B cell (primary cell): ENCODE data around the gene NEGR1.

Source experiments
- EZH2 ChIP-seq: IDR thresholded peaks from 2 replicates; pipeline ENCODE4 v1.6.1; 2012; ENCODE audit warnings: borderline replicate concordance, low read depth, mild to moderate bottlenecking, moderate library complexity, low read length; ENCODE audit not compliant: insufficient read depth, poor library complexity, severe bottlenecking
- TF ChIP-seq, protein P1 (sequence below): fragments of 200-600 bp; IDR thresholded peaks from one replicate; pipeline ENCODE4 v1.8.0; 2022; ENCODE audit warnings: antibody characterized with exemption, mild to moderate bottlenecking

DNA sequence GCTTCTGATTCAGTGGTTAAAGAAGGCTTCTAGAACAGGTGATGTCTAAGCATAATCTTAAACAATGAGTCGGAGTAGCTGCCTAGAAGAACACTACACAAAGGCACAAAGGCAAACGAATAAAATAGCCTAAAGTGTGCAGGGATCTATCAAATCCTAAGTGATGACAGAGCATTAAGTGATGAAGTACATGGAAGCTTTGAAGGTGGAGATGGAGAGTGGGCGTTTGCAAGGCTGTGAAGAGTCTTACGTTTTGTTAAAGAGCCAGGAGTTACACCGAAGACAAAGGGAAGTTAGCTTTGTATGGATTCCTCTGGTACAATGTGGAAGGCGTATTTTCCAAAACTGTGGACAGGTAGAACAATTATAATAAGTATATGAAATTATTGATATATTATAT is 270.6 kb downstream of the NEGR1 start:
- TF ChIP-seq, protein P1, sequence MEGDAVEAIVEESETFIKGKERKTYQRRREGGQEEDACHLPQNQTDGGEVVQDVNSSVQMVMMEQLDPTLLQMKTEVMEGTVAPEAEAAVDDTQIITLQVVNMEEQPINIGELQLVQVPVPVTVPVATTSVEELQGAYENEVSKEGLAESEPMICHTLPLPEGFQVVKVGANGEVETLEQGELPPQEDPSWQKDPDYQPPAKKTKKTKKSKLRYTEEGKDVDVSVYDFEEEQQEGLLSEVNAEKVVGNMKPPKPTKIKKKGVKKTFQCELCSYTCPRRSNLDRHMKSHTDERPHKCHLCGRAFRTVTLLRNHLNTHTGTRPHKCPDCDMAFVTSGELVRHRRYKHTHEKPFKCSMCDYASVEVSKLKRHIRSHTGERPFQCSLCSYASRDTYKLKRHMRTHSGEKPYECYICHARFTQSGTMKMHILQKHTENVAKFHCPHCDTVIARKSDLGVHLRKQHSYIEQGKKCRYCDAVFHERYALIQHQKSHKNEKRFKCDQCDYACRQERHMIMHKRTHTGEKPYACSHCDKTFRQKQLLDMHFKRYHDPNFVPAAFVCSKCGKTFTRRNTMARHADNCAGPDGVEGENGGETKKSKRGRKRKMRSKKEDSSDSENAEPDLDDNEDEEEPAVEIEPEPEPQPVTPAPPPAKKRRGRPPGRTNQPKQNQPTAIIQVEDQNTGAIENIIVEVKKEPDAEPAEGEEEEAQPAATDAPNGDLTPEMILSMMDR: no peak
- TF ChIP-seq EZH2: no peak
